C4-2B (cell line): Measurements from ENCODE around the gene SFXN1.

Source experiments
- ZFX ChIP-seq: fragments of 450-650 bp; IDR thresholded peaks from 2 replicates; pipeline ENCODE4 v1.6.1; 2017
- TF ChIP-seq, protein P1 (sequence below): fragments of 450-650 bp; conservative IDR thresholded peaks from 2 replicates; pipeline ENCODE4 v1.5.1; 2017; ENCODE audit warnings: mild to moderate bottlenecking

DNA sequence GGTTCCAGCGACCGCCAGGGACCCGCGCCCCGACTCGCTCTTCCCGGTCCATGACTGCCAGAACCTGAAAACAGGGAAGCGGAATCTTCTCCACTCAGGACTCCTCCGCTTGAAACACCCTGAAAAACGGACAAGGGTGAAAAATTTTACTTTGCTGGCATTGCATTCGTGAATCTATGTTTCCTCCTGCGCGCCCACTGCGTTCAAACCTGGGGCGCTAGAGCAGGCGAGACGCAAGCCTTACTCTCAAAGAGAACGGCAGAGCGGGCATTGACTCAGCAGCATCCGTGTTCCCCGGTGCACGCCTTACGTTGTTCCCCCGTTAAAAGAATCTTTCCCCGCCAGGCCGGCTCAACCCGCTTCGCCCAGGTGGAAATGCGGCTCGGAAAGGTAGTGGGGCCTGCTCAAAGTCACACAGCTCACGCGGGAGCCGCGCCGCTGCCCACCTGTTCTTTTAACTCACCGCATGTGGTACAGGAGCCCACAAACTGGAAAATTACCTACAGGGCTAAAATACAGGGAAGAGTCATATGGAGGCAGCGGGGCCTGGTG, 33.4 kb upstream of the SFXN1 start:
- TF ChIP-seq, protein P1, sequence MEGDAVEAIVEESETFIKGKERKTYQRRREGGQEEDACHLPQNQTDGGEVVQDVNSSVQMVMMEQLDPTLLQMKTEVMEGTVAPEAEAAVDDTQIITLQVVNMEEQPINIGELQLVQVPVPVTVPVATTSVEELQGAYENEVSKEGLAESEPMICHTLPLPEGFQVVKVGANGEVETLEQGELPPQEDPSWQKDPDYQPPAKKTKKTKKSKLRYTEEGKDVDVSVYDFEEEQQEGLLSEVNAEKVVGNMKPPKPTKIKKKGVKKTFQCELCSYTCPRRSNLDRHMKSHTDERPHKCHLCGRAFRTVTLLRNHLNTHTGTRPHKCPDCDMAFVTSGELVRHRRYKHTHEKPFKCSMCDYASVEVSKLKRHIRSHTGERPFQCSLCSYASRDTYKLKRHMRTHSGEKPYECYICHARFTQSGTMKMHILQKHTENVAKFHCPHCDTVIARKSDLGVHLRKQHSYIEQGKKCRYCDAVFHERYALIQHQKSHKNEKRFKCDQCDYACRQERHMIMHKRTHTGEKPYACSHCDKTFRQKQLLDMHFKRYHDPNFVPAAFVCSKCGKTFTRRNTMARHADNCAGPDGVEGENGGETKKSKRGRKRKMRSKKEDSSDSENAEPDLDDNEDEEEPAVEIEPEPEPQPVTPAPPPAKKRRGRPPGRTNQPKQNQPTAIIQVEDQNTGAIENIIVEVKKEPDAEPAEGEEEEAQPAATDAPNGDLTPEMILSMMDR: peak; percentile 69
- no peak for TF ChIP-seq ZFX
